HG03159 (cell line): ENCODE data around the gene MACROD2.
A peak's percentile ranks its signal among the peaks of the same experiment; 100 is the strongest.
"Not testable (repeated sequence)": the region's sequence is repeated elsewhere in the genome, so short reads cannot be mapped to it uniquely, and the experiment has no call there.

ENCODE experiments used
- ATAC-seq: cut with Tn5 transposase; IDR thresholded peaks from one replicate; pipeline ENCODE4 v1.9.1; 2021; ENCODE audit warnings: mild to moderate bottlenecking, moderate library complexity; ENCODE audit not compliant: unreplicated experiment

Gene MACROD2

DNA sequence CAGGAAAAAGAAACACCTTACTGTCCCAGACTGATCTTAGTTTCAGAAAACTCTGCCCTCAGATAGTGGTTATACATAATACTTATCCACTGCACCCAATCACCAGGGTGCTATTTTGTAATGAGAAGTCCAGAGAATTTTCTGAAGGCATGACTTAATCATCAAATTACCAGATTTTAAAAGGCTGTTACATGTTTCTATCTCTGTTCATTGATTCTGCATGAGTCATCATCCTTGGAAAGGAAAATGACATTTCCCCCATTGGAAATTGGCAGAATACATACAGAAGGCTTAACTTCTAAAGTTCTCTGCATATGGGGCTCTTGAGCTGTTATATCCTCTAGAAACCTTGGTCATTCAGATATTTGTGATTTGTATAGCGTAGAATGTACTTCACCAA, 930.0 kb downstream of the MACROD2 start:
- no peak for ATAC-seq

DNA sequence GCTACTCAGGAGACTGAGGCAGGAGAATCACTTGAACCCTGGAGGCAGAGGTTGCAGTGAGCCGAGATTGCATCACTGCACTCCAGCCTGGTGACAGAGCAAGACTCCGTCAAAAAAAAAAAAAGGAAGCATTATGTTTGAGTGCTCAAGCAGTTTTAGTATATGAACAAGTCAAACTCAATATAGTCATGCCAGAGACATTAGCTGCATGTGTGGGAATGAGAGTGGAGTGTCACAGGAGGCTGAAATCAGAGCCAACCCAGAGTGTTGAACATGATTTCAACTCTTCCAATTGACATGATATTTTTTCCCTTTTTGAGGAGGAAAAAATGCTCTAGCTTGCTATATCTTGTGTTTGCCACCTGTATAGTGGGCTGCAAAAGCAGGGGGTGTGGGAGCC, 931.1 kb downstream of the MACROD2 start:
- ATAC-seq: not testable (repeated sequence)

DNA sequence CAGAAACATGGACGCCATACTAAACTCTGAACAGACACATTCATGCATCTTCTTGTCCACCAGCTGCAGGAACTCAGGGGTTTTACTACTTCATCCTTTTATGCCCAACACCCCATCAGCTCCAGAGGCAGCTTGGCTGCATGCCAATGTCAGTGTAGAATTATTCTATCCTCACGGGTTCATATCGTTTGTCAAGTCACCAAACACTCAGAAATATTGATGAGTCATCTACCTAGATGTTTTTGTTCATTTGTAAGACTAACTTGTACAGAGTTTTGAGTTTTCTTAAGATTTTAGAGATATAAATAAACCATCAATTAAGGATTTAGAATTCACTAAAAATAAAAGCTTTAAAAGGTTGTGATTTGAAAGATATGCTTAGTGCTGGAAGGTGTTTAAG, 932.8 kb downstream of the MACROD2 start:
- no peak for ATAC-seq

DNA sequence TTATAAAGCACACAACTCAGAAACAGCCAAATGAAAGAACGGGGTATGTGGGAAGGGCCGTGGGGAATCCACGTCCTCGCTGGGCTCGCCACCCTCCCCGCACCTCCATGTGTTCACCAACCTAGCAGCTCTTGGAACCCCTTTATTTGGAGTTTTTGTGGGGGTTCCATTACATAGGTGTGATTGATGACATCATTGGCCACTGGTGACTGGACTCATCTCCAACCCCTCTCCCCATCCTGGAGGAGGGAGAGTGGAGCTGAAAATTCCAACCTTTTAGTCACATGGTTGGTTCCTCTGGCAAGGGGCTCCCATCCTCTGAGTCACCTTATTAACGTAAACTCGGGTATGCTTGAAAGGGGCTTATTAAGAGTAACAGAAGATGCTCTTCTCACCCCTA, 934.1 kb downstream of the MACROD2 start:
- no peak for ATAC-seq

DNA sequence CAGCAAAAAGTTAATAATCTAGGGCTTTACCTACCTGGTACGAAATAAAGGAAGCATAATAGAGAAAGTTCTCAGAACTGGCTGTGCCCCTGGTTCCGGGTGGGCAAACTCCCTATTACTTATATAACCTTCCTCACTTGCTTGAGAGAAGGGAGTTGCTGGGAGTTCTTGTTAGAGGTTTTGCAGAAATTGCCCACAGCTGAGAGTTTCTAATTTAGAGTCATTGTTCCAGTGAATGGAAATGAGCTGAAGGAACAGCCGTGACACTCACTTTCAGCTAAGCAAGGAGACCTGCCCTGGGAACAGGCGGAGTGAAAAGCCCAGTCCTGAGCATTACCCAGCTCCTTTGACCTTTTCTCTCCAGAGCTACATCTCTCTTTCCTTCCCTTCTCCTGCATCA, 936.7 kb downstream of the MACROD2 start:
- no peak for ATAC-seq

DNA sequence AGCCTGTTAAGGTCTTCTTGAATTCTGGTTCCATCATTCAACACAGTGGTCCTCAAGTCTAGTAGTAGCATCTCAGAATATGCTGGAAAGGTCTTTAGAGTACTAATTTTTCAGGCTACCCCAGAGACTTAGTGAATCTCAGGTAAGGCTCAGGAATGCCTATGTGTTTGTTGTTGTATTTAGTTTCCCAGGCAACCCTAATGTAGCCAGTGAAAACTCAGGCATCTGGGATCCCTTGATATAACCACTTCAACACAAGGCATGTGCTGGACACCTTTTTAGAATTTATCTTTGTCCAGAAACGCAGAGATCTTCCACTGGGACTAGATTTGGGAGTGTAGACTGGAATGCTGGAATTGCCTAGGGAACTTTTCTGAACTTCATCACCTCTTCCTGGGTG, 940.0 kb downstream of the MACROD2 start:
- ATAC-seq: no peak

GRCh38 chr20:14937021-14937420, 941.7 kb downstream of the MACROD2 start:
- no peak for ATAC-seq

DNA sequence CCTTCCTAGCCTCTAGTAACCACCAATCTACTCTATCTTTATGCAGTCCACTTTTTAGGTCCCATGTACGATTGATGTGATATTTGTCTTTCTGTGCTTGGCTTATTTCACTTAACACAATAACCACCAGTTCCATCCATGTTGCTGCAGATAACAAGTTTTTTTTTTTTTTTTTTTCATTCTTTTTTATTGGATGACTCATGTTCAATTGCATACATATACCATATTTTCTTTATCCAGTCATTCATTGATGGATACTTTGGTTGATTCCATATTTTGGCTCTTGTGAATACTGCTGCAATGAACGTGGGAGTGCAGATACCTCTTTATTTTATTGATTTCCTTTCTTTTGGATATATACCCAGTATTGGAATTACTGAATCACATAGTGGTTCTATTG, 942.5 kb downstream of the MACROD2 start:
- no peak for ATAC-seq

GRCh38 chr20:14947536-14947935, 952.2 kb downstream of the MACROD2 start:
- ATAC-seq: no peak

DNA sequence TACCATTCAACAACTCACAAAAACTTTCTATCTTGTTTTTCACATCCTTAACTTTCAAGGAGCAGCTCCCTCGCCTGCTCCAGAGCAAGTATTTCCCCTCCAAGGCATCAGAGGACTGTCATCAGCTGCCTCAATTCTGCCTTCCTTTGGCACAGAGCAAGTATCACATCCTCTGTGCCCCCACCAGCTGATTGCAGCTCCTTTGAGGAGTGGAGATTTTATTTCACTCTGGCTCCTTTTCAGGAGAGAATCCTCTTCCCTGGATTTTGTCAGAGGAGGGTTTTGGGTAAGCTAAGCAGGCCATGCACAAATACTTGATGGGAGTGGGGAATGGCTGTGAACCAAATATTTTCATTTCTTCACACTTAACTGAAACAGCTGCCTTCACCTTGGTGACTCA, 952.6 kb downstream of the MACROD2 start:
- no peak for ATAC-seq

DNA sequence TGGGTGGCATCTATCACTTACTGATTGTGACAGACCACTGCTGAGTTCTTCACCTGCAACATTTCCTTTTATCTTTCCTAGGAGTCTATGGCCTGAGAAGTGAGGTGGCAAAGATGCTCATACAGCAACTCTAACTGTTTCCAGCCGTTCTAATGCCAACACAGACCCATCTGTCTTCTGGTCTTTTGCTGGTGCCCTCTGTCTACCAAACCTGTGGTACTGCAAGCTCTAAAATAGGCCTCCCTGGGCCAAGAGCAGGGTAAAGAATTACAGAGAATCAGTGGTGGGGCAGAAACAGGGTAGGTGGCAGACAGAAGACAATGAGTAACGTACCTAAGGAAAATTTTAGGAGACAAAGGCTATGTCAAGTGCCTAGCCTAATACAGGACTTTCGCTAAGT, 953.1 kb downstream of the MACROD2 start:
- ATAC-seq: no peak

DNA sequence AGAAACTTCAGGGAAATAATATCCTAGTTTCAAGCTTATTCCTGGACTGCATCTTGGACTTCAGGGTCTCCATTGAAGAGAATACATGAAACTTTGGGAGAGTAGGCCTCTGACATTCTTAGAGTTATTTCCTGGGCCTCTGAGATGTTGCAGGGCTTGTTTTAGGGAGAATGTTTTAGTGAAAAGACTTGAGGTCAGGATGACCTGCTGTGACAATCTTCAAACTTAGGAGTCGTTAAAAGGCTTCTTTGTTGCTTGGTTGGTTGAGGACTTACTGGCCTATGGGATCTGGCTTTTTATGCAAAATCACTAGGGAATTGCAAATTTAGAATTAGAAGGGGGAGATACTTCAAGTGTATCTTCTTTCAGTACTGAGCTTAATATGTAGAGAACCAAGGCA, 955.3 kb downstream of the MACROD2 start:
- no peak for ATAC-seq

- ATAC-seq: peak; percentile 77
These were observed 955.8 kb downstream of the MACROD2 start for GRCh38 chr20:14951105-14951504.

DNA sequence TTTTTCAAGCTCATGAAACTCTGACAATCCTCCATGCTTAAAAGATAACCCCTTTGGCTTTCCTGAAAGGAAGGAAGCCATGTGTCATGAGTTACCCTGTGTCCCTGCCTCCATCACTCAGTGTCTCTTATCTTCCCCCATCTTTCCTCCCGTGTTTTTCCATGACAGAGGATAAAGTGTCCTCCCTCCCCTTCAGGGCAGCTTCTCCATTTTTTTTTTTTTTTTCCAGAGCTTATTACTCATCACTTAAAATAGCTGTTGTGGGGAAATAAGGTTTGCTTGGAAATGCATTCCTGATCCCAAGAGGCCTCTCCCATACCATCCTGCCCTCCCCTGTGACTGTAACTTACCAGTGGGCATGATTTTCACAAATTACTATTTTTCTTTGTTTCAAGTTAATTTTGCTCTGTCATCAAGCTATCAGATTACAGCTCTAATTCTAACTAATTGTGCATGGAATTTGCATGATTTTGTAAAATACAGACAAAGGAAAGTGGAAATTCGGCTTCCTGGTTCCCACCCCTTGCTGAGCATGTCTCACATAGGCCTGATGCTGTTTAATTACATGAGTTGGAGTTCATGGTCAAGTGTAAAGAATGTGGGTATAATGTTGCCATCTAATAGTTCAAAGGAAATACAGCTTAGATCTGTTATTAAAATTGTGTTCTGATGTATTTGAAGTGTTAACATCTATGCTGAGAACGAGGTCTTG, 956.5 kb downstream of the MACROD2 start:
- no peak for ATAC-seq

DNA sequence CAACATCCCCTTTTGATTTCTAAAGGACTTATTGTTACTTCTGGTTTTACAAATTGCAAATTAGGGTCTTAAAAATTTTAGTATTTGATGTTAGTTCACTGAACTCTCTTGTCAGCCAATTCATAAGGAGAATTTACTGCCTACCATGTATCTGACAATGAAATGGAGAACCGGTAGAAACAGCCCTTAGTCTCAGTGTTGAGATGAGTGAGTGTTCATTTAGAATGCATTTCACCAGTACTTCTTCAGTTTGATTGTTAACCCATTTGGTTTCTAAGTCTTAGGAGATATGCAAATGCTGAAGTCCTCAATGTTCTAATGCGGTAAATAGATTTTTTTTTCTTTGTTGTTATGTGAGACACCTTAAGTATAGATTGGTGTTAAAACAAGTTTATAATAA, 958.4 kb downstream of the MACROD2 start:
- ATAC-seq: no peak

GRCh38 chr20:14955399-14955798, 960.1 kb downstream of the MACROD2 start:
- ATAC-seq: no peak

DNA sequence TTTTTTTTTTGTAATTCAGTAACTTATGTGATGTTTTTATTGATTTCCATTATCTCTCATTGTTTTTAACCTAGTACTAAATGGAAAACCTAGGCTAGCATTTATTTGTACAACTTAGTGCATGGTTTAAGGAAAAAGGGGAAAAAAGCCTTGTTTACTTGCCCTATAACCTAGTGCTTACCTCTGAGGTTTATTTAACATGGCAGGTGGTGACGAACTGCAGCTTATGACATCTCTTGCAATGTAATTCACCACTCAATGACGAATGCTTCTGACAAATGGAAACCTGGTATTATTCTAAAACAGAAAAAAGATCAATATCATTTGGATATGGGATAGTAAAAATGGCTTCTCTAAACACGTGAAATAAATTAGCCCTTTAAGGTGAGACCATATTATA, 960.7 kb downstream of the MACROD2 start:
- no peak for ATAC-seq

- no peak for ATAC-seq
These were observed 961.2 kb downstream of the MACROD2 start for GRCh38 chr20:14956538-14956937.

DNA sequence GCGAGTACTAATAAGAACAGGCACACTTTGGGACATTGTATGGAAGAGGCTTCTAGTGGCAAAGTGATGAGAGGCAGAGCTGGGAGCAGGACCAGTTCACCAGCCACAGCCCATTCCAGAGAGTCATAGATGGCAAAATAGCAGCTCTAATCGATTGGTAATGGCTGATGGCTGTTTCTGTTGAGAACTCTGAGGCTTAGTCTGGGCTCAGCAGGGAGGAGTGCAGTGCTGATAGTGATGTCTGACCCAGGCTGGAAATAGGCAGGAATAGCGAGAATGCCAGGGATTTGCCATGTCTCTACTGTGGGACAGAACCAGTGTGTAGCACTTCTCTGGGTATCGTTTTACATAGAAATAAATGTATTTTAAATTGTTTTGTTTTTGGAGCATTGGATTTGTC, 962.1 kb downstream of the MACROD2 start:
- ATAC-seq: no peak

DNA sequence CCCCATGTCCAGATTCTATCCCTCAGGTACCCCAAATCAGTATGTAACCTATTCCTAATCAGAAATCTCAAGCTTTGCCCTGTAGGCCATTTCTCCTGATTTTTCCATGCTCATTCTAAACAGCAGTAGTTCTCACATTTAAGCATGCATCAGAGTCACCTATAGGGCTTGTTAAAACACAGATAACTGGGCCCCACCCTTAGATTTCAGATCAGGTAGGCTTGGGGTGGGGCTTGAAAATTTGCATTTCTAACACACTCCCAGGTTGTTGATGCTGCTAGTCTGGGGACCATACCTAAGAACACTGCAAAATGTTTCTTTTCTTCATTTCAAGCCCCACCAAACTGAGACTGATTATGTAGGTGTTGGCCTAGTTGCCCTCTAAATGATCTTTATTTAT, 963.3 kb downstream of the MACROD2 start:
- no peak for ATAC-seq

DNA sequence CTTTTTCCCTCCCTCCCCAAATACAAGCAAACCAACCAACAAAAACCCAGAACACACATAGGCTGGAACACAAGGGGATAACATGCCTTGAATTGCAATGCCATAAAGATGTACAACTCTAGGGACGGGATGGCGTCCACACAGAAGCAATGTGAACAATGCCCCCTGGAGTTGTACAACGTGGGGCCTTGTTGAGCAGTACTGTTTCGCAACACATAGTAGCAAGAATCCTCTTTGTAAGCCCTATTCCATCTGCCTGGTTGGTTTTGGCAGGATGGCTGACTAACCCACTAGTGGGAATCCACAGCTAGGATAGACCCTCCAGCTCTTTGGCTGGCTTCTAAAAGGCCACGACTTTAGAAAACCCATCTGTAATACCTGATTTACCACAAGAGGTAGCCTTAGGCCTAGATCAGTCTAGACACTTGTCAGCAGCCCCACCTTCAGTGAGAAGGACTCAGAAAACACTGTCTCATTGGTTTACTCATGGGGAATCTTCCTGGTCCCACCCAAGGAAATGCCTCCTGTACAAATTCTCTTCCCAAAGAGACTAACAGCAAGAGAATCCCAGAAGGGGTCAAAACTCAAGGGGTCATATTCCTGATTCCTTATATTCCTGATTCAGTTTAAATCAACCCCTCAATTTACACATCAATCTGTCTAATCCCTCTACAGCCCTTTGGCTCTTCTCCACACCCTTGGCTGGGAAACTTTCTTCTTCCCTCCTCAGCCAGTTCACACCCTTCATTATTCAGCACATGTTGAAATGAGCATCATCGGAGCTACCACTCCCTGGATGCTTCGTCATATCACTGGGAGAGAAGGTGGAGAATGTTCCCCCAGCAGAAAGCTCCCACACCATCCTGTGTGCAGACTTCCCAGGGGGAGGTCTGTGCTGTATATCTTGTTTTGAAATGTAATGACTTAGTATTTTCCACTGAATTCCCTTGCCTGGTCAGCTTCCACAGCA, 964.5 kb downstream of the MACROD2 start:
- no peak for ATAC-seq

GRCh38 chr20:14960831-14961230, 965.5 kb downstream of the MACROD2 start:
- no peak for ATAC-seq
